HTR-8/SVneo (cell line): Measurements from ENCODE around the gene ETS2.

Source experiments
- DNase-seq: peaks from one replicate; pipeline ENCODE4 v3.0.0; 2011; ENCODE audit warnings: low spot score, mixed read lengths; ENCODE audit not compliant: insufficient read length
- FAIRE-seq: peaks from 2 replicates; lab custom pipeline; 2011; peaks lifted over from hg19 to GRCh38; lab: Jason Lieb, UNC

Gene ETS2

GRCh38 chr21:38852278-38852677 lies 46.5 kb downstream of the ETS2 start:
- no peak for FAIRE-seq
- DNase-seq: no peak

- DNase-seq: no peak
- FAIRE-seq: no peak
Observed at GRCh38 chr21:38852708-38853107, 47.0 kb downstream of the ETS2 start.

GRCh38 chr21:38853421-38853919 lies 47.7 kb downstream of the ETS2 start:
- FAIRE-seq (no peak), DNase-seq (peak; percentile 71)

- no peak for DNase-seq
- no peak for FAIRE-seq
Observed at GRCh38 chr21:38857152-38857825, 51.6 kb downstream of the ETS2 start.

- DNase-seq: no peak
Observed at GRCh38 chr21:38858026-38858811, 52.5 kb downstream of the ETS2 start.

GRCh38 chr21:38858812-38859205 lies 53.1 kb downstream of the ETS2 start:
- no peak for DNase-seq
- no peak for FAIRE-seq

More at GRCh38 chr21:38858026-38858811, 52.5 kb downstream of the ETS2 start:
- no peak for FAIRE-seq

- FAIRE-seq (no peak), DNase-seq (no peak)
Observed at GRCh38 chr21:38859852-38860251, 54.1 kb downstream of the ETS2 start.

- DNase-seq (no peak), FAIRE-seq (no peak)
Observed at GRCh38 chr21:38861056-38861455, 55.3 kb downstream of the ETS2 start.

- DNase-seq (no peak), FAIRE-seq (no peak)
Observed at GRCh38 chr21:38861989-38862683, 56.4 kb downstream of the ETS2 start.

- DNase-seq (no peak), FAIRE-seq (no peak)
Observed at GRCh38 chr21:38863291-38863690, 57.6 kb downstream of the ETS2 start.

- FAIRE-seq: no peak
Observed at GRCh38 chr21:38863843-38864363, 58.2 kb downstream of the ETS2 start.

GRCh38 chr21:38864964-38865363 lies 59.2 kb downstream of the ETS2 start:
- no peak for FAIRE-seq
- no peak for DNase-seq

More at GRCh38 chr21:38863843-38864363, 58.2 kb downstream of the ETS2 start:
- DNase-seq: no peak

- FAIRE-seq: no peak
- no peak for DNase-seq
Observed at GRCh38 chr21:38869196-38869595, 63.5 kb downstream of the ETS2 start.

GRCh38 chr21:38869946-38870345 lies 64.2 kb downstream of the ETS2 start:
- DNase-seq: no peak
- peak; percentile 23 for FAIRE-seq
